HCT116 (cell line): Measurements from ENCODE around the gene CENPP. TPM values are rescaled to one million over a fixed set of nuclear protein-coding genes. Genes with fewer than 3 reads are reported as not detected.

Source experiments
- ATAC-seq: fragments of 200-7000 bp; cut with Tn5 transposase; 2 replicates; pipeline ENCODE4 v1.9.1; 2020; ENCODE audit warnings: mild to moderate bottlenecking, moderate library complexity
- BruUV-seq: library from RNA; stranded (reverse); fragments of 400-500 nt; replicated peaks from 2 replicates; lab custom pipeline; 2021; lab: Mats Ljungman, UMichigan
- CTCF ChIA-PET: fragments of 300-600 bp; sonication (Branson Sonifier 250); formaldehyde crosslinking; loops from one replicate; lab custom pipeline; 2021; ENCODE audit warnings: antibody characterized with exemption; lab: Charles Lee
- POLR2A ChIA-PET: fragments of 300-600, 350-600 bp; sonication (Branson Sonifier 250); formaldehyde crosslinking; loops from one replicate; lab custom pipeline; 2021; ENCODE audit warnings: antibody characterized with exemption; lab: Charles Lee
- RAD21 ChIA-PET, 2 experiments: fragments of 300-600 bp; sonication (Branson Sonifier 250); formaldehyde crosslinking; loops; one replicate each; lab custom pipeline; 2023; ENCODE audit warnings: low total read pairs in 2 of 2; ENCODE audit not compliant: uncharacterized antibody in 2 of 2, unreplicated experiment in 2 of 2, low non-redundant PET in 1 of 2; lab: Charles Lee
- DNase-seq: peaks from one replicate; pipeline ENCODE4 v3.0.0-alpha.2; 2010; ENCODE audit warnings: low read depth, low spot score
- H2AFZ ChIP-seq: fragments of 200-600 bp; shearing (Covaris generic), sonication (generic); 2 replicates; pipeline ENCODE4 v1.6.1; 2017; ENCODE audit warnings: low read depth, mixed run types, mixed read lengths, antibody characterized with exemption, low read length; ENCODE audit not compliant: poor library complexity, severe bottlenecking
- H3K27ac ChIP-seq: 2 replicates; pipeline ENCODE4 v1.5.1; 2012; ENCODE audit warnings: low read depth, low read length
- H3K27me3 ChIP-seq: fragments of 200-600 bp; sonication (generic); 2 replicates; pipeline ENCODE4 v1.6.1; 2016; ENCODE audit warnings: mixed run types, low read length, mixed read lengths; ENCODE audit not compliant: insufficient read depth
- H3K36me3 ChIP-seq, 2 experiments: fragments of 200-500 bp in 1 of 2; fragments of 200-600 bp in 1 of 2; sonication (Bioruptor generic) in 1 of 2; sonication (generic) in 1 of 2; 2 replicates each; pipeline versions ENCODE4 v1.5.1 to v1.6.1; 2014 to 2016; ENCODE audit warnings: low read length in 2 of 2, inconsistent platforms in 1 of 2, mixed read lengths in 1 of 2, mixed run types in 1 of 2; ENCODE audit not compliant: insufficient read depth in 2 of 2, control insufficient read depth in 1 of 2
- H3K4me1 ChIP-seq, 2 experiments: fragments of 200-600 bp in 1 of 2; sonication (generic) in 1 of 2; 2 replicates each; pipeline versions ENCODE4 v1.5.1 to v1.6.1; 2012 to 2017; ENCODE audit warnings: low read length in 2 of 2, inconsistent platforms in 1 of 2, mild to moderate bottlenecking in 1 of 2, mixed read lengths in 1 of 2, mixed run types in 1 of 2, moderate library complexity in 1 of 2; ENCODE audit not compliant: insufficient read depth in 2 of 2, control insufficient read depth in 1 of 2
- H3K4me2 ChIP-seq: fragments of 200-600 bp; sonication (generic); 2 replicates; pipeline ENCODE4 v1.6.1; 2017; ENCODE audit warnings: mixed run types, low read length, mixed read lengths
- H3K4me3 ChIP-seq, 2 experiments: fragments of 200-600 bp in 1 of 2; sonication (generic) in 1 of 2; replicated peaks in 1 of 2; 2 replicates each; pipeline ENCODE4 v1.5.1; 2011 to 2016; ENCODE audit warnings: low read length in 2 of 2, control low read depth in 1 of 2, low read depth in 1 of 2, mild to moderate bottlenecking in 1 of 2, mixed read lengths in 1 of 2, mixed run types in 1 of 2
- H3K79me2 ChIP-seq: fragments of 200-600 bp; sonication (generic); 2 replicates; pipeline ENCODE4 v1.6.1; 2017; ENCODE audit warnings: mild to moderate bottlenecking, mixed run types, low read length, moderate library complexity, mixed read lengths; ENCODE audit not compliant: insufficient read depth
- H3K9ac ChIP-seq: fragments of 200-600 bp; sonication (generic); 2 replicates; pipeline ENCODE4 v1.6.1; 2016; ENCODE audit warnings: low read length, mixed read lengths
- H3K9me2 ChIP-seq: fragments of 200-600 bp; sonication (generic), shearing (Covaris generic); 2 replicates; pipeline ENCODE4 v1.6.1; 2017; ENCODE audit warnings: mixed run types, mild to moderate bottlenecking, moderate library complexity; ENCODE audit not compliant: insufficient read depth
- H3K9me3 ChIP-seq, 2 experiments: fragments of 200-500 bp in 1 of 2; fragments of 200-600 bp in 1 of 2; sonication (Bioruptor generic) in 1 of 2; sonication (generic) in 1 of 2; 2 replicates each; pipeline ENCODE4 v1.6.1; 2014 to 2017; ENCODE audit warnings: low read length in 2 of 2, mixed read lengths in 2 of 2, inconsistent platforms in 1 of 2, low read depth in 1 of 2, mild to moderate bottlenecking in 1 of 2, mixed run types in 1 of 2, moderate library complexity in 1 of 2; ENCODE audit not compliant: control insufficient read depth in 1 of 2, insufficient read depth in 1 of 2
- H4K20me1 ChIP-seq: fragments of 200-600 bp; sonication (generic), shearing (Covaris generic); 2 replicates; pipeline ENCODE4 v1.6.1; 2017; ENCODE audit warnings: mixed run types, mild to moderate bottlenecking, moderate library complexity; ENCODE audit not compliant: insufficient read depth
- ATF3 ChIP-seq: IDR thresholded peaks from 2 replicates; pipeline ENCODE4 v1.6.1; 2012
- CEBPB ChIP-seq: IDR thresholded peaks from 2 replicates; pipeline ENCODE4 v1.6.1; 2012; ENCODE audit warnings: low read depth
- POLR2AphosphoS5 ChIP-seq: IDR thresholded peaks from 2 replicates; pipeline ENCODE4 v1.6.1; 2011; ENCODE audit warnings: mild to moderate bottlenecking, low read depth, low read length, moderate library complexity
- RAD21 ChIP-seq: IDR thresholded peaks from 2 replicates; pipeline ENCODE4 v1.6.1; 2012; ENCODE audit warnings: low read depth, mild to moderate bottlenecking
- ZFX ChIP-seq: fragments of 450-650 bp; IDR thresholded peaks from 2 replicates; pipeline ENCODE4 v1.6.1; 2017
- intact Hi-C: fragments of 100-400 bp; cut with micrococcal nuclease; formaldehyde crosslinking; loops from 2 replicates; pipeline ENCODE4 v1.10.0; 2022
- total RNA-seq: library from RNA; stranded (reverse); gene quantifications from one replicate; pipeline ENCODE4 v1.2.1, GENCODE V29; 2021; ENCODE audit not compliant: unreplicated experiment

CENPP gene
- total RNA-seq, 1 experiment from 2014 or later: 7.0 TPM

- BruUV-seq: no TSS peak
- ATAC-seq (no peak), DNase-seq (no peak)
- no peaks in the 10 kb centered on the region for H3K79me2 ChIP-seq
- H3K4me1 ChIP-seq: peaks cover 0 to 11% of the 10 kb centered on the region in 2 experiments; a peak in 3 of 4 replicates
- no peak overlapping the region for H3K9ac ChIP-seq
- ChIA-PET CTCF (no interaction called here), POLR2A (no interaction called here), RAD21 (no interaction called here)
- H3K4me3 ChIP-seq: no peak overlapping the region
- no peaks in the 10 kb centered on the region for H3K36me3 ChIP-seq
- H2AFZ ChIP-seq: no peak overlapping the region
- intact Hi-C loops: no loop called here
- no peak overlapping the region for H3K4me2 ChIP-seq
- TF ChIP-seq RAD21: peak; percentile 24; the same call in 1 of the 2 replicates
- TF ChIP-seq ZFX: no peak
- TF ChIP-seq ATF3: no peak
- TF ChIP-seq POLR2AphosphoS5: no peak
- H3K9me3 ChIP-seq: no peaks in the 10 kb centered on the region
- H4K20me1 ChIP-seq: no peaks in the 10 kb centered on the region
- H3K9me2 ChIP-seq: no peaks in the 10 kb centered on the region
- H3K27ac ChIP-seq: no peak overlapping the region
- H3K27me3 ChIP-seq: no peaks in the 10 kb centered on the region
Measured at GRCh38 chr9:92507005-92507404, 181.3 kb downstream of the CENPP start.

GRCh38 chr9:92507496-92507895, 181.7 kb downstream of the CENPP start:
- H3K27ac ChIP-seq: no peak overlapping the region
- no peak overlapping the region for H3K4me2 ChIP-seq
- H3K9me3 ChIP-seq: no peaks in the 10 kb centered on the region
- H3K4me1 ChIP-seq: peaks cover 0 to 11% of the 10 kb centered on the region in 2 experiments; a peak in 3 of 4 replicates
- no peak for ATAC-seq
- no peak for DNase-seq
- H2AFZ ChIP-seq: no peak overlapping the region
- no peaks in the 10 kb centered on the region for H3K79me2 ChIP-seq
- no peak overlapping the region for H3K9ac ChIP-seq
- RAD21 ChIA-PET: no interaction called here
- no peaks in the 10 kb centered on the region for H3K36me3 ChIP-seq
- no peaks in the 10 kb centered on the region for H4K20me1 ChIP-seq
- POLR2A ChIA-PET: no interaction called here
- H3K4me3 ChIP-seq: no peak overlapping the region
- TF ChIP-seq CEBPB: no peak
- no peaks in the 10 kb centered on the region for H3K9me2 ChIP-seq
- no peaks in the 10 kb centered on the region for H3K27me3 ChIP-seq
- CTCF ChIA-PET: no interaction called here
- intact Hi-C loops: no loop called here
- no TSS peak for BruUV-seq
